HepG2 (cell line): ENCODE measurements around the gene C1QL4. TPM values are rescaled to one million over a fixed set of nuclear protein-coding genes. Genes with fewer than 3 reads are reported as not detected.

ENCODE experiments used
- ATAC-seq: fragments of 200-7000 bp; cut with Tn5 transposase; 3 replicates; pipeline ENCODE4 v1.9.1; 2020; ENCODE audit warnings: mild to moderate bottlenecking, moderate library complexity
- BruUV-seq: library from RNA; stranded (reverse); fragments of 400-500 nt; replicated peaks from 2 replicates; lab custom pipeline; 2021; lab: Mats Ljungman, UMichigan
- CTCF ChIA-PET: fragments of 300-600 bp; formaldehyde crosslinking; extraction: SDS; loops from one replicate; lab custom pipeline; 2021; ENCODE audit warnings: low total read pairs, inconsistent platforms, low intra/inter-chr PET ratio; lab: Yijun Ruan, JAX
- POLR2A ChIA-PET: fragments of 350-600 bp; sonication (Branson Sonifier 250); formaldehyde crosslinking; loops from one replicate; lab custom pipeline; 2020; ENCODE audit warnings: antibody characterized with exemption, inconsistent platforms; lab: Yijun Ruan, JAX
- DNase-seq: peaks from one replicate; pipeline ENCODE4 v3.0.0-alpha.2; 2015; ENCODE audit warnings: low spot score
- FAIRE-seq: peaks from 3 replicates; lab custom pipeline; 2011; peaks lifted over from hg19 to GRCh38; lab: Jason Lieb, UNC
- H2AFZ ChIP-seq: one replicate; pipeline ENCODE4 v1.6.1; 2011; ENCODE audit warnings: low read length, inconsistent platforms
- H3K27ac ChIP-seq: fragments of 300-600 bp; 3 replicates; pipeline ENCODE4 v1.8.0; 2011; ENCODE audit warnings: mixed run types, mild to moderate bottlenecking, mixed read lengths, low read length, inconsistent platforms; ENCODE audit not compliant: insufficient read depth; ENCODE audit errors: extremely low read length
- H3K27me3 ChIP-seq, 2 experiments: fragments of 200-600 bp in 1 of 2; 2 replicates in 1 of 2; 3 replicates in 1 of 2; pipeline versions ENCODE4 v1.6.0 to v1.8.0; 2011; ENCODE audit warnings: low read length in 2 of 2, mild to moderate bottlenecking in 2 of 2, moderate library complexity in 2 of 2, inconsistent platforms in 1 of 2; ENCODE audit not compliant: insufficient read depth in 2 of 2, control insufficient read depth in 1 of 2
- H3K36me3 ChIP-seq, 2 experiments: fragments of 200-600 bp in 1 of 2; replicated peaks in 1 of 2; 2 replicates in 1 of 2; 3 replicates in 1 of 2; pipeline versions ENCODE4 v1.5.1 to v1.8.0; 2011; ENCODE audit warnings: low read length in 2 of 2, inconsistent platforms in 1 of 2; ENCODE audit not compliant: insufficient read depth in 2 of 2, control insufficient read depth in 1 of 2
- H3K4me1 ChIP-seq: 2 replicates; pipeline ENCODE4 v1.5.1; 2012; ENCODE audit warnings: low read length, inconsistent platforms; ENCODE audit not compliant: insufficient read depth
- H3K4me2 ChIP-seq: 2 replicates; pipeline ENCODE4 v1.6.0; 2011; ENCODE audit warnings: low read depth, low read length, inconsistent platforms
- H3K4me3 ChIP-seq, 3 experiments: fragments of 200-600 bp in 1 of 3; sonication (generic), shearing (Covaris generic) in 1 of 3; replicated peaks in 1 of 3; 2 replicates each; pipeline ENCODE4 v1.5.1; 2011 to 2016; ENCODE audit warnings: low read length in 3 of 3, inconsistent platforms in 2 of 3, low read depth in 2 of 3, mild to moderate bottlenecking in 2 of 3, control low read depth in 1 of 3, mixed read lengths in 1 of 3; ENCODE audit not compliant: insufficient read depth in 1 of 3
- H3K79me2 ChIP-seq: one replicate; pipeline ENCODE4 v1.6.1; 2011; ENCODE audit warnings: low read length, inconsistent platforms; ENCODE audit not compliant: insufficient read depth
- H3K9ac ChIP-seq: 2 replicates; pipeline ENCODE4 v1.6.0; 2011; ENCODE audit warnings: mild to moderate bottlenecking, low read depth, low read length, inconsistent platforms; ENCODE audit not compliant: insufficient read depth
- H3K9me3 ChIP-seq: 2 replicates; pipeline ENCODE4 v1.5.1; 2012; ENCODE audit warnings: mild to moderate bottlenecking, low read length
- H4K20me1 ChIP-seq: 2 replicates; pipeline ENCODE4 v1.6.0; 2011; ENCODE audit warnings: inconsistent platforms, mild to moderate bottlenecking, low read length, moderate library complexity; ENCODE audit not compliant: insufficient read depth
- GLI4 ChIP-seq: sonication (generic); formaldehyde crosslinking; IDR thresholded peaks from 2 replicates; pipeline ENCODE4 v1.5.1; 2020; ENCODE audit warnings: missing genetic modification reagents, mild to moderate bottlenecking, moderate library complexity, borderline replicate concordance
- HHEX ChIP-seq: IDR thresholded peaks from 2 replicates; pipeline ENCODE4 v1.6.1; 2016; ENCODE audit warnings: control low read depth
- JUN ChIP-seq: sonication (generic); formaldehyde crosslinking; IDR thresholded peaks from 2 replicates; pipeline ENCODE4 v1.4.0; 2020; ENCODE audit warnings: mild to moderate bottlenecking, missing genetic modification reagents
- KAT7 ChIP-seq: IDR thresholded peaks from 2 replicates; pipeline ENCODE4 v1.6.1; 2018; ENCODE audit warnings: borderline replicate concordance, missing compliant biosample characterization
- KDM6A ChIP-seq: IDR thresholded peaks from 2 replicates; pipeline ENCODE4 v1.6.1; 2016; ENCODE audit warnings: low read depth
- KMT2A ChIP-seq: sonication (generic); formaldehyde crosslinking; IDR thresholded peaks from 2 replicates; pipeline ENCODE4 v1.4.0; 2020; ENCODE audit warnings: missing genetic modification reagents
- LCORL ChIP-seq, 2 experiments: fragments of 450-650 bp in 1 of 2; sonication (generic) in 1 of 2; formaldehyde crosslinking in 1 of 2; IDR thresholded peaks; 2 replicates each; pipeline versions ENCODE4 v1.5.0 to v1.6.1; 2017 to 2020; ENCODE audit warnings: antibody characterized with exemption in 1 of 2, missing genetic modification reagents in 1 of 2
- TOPORS ChIP-seq: sonication (generic); formaldehyde crosslinking; IDR thresholded peaks from 2 replicates; pipeline ENCODE4 v1.8.0; 2023; ENCODE audit warnings: mild to moderate bottlenecking, missing genetic modification reagents
- ZNF253 ChIP-seq: sonication (generic); formaldehyde crosslinking; IDR thresholded peaks from 2 replicates; pipeline ENCODE4 v1.8.0; 2022; ENCODE audit warnings: mild to moderate bottlenecking, missing genetic modification reagents, borderline replicate concordance
- ZNF549 ChIP-seq: sonication (generic); formaldehyde crosslinking; IDR thresholded peaks from 2 replicates; pipeline ENCODE4 v1.5.0; 2020; ENCODE audit warnings: missing genetic modification reagents
- ZNF670 ChIP-seq: sonication (generic); formaldehyde crosslinking; IDR thresholded peaks from 2 replicates; pipeline ENCODE4 v1.8.0; 2022; ENCODE audit warnings: mild to moderate bottlenecking, missing genetic modification reagents, borderline replicate concordance
- WGBS: methylation state at CpG from one replicate; pipeline ENCODE4 v1.1.6; 2017; ENCODE audit warnings: low lambda C conversion rate; 5-methylcytosine and 5-hydroxymethylcytosine counted together
- in situ Hi-C: cut with HindIII; loops from 2 replicates; pipeline ENCODE4 v1.10.0; 2017; ENCODE audit warnings: low pct_unique_long_range_greater_than_20kb; ENCODE audit not compliant: extremely low pct_ligation_motif_present
- intact Hi-C: fragments of 100-400 bp; cut with micrococcal nuclease; formaldehyde crosslinking; loops from one replicate; pipeline ENCODE4 v1.10.0; 2022; ENCODE audit not compliant: unreplicated experiment
- polyA plus RNA-seq, 8 experiments: library from polyadenylated mRNA; depleted of rRNA in 3 of 8; stranded (reverse) in 7 of 8; unstranded in 1 of 8; fragments of >200 nt; fragmentation: Illumina TruSeq in 4 of 8; extraction: Trizol in 4 of 8; gene quantifications; 2 replicates each; pipeline versions ENCODE4 v1.2.1 to v1.2.3, GENCODE V29; 2011 to 2016; ENCODE audit warnings: low read depth in 4 of 8, missing spikeins in 1 of 8, mixed read lengths in 1 of 8; ENCODE audit not compliant: insufficient read depth in 1 of 8
- total RNA-seq, 5 experiments: library from RNA; depleted of rRNA; stranded (reverse); fragments of >200 nt; fragmentation: Illumina TruSeq; extraction: Trizol; gene quantifications; 2 replicates each; pipeline ENCODE4 v1.2.3, GENCODE V29; 2016; ENCODE audit warnings: low read depth in 1 of 5
- TF ChIP-seq, protein P1 (sequence below): sonication (generic); formaldehyde crosslinking; IDR thresholded peaks from 2 replicates; pipeline ENCODE4 v1.5.0; 2020; ENCODE audit warnings: missing genetic modification reagents
- TF ChIP-seq, protein P2 (sequence below): sonication (generic); formaldehyde crosslinking; IDR thresholded peaks from 2 replicates; pipeline ENCODE4 v1.9.0; 2021; ENCODE audit warnings: missing genetic modification reagents, borderline replicate concordance

C1QL4 gene
- total and polyA plus RNA-seq, 2 of the 13 experiments (the other 11 are each of a cell fraction or from before 2014, with no cell fraction given) = 0.03 TPM; not detected in 1

DNA sequence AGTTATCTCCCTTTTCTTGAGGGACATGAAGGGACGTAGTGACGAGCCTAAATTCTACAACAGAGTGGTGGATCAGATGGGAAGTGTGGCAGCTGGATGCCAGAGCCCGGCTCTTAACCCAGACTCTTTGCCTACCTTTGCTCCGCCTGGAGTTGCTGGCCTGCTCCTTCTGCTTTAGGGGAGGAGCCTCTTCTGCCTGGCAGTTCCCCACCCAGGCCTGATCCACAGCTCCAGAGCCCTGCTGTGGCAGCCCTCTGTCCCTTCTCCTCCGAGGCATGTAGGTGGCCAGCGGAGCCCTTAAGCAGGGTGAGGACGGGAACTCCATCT, 44.3 kb downstream of the C1QL4 start (continued):
- TF ChIP-seq, protein P1, sequence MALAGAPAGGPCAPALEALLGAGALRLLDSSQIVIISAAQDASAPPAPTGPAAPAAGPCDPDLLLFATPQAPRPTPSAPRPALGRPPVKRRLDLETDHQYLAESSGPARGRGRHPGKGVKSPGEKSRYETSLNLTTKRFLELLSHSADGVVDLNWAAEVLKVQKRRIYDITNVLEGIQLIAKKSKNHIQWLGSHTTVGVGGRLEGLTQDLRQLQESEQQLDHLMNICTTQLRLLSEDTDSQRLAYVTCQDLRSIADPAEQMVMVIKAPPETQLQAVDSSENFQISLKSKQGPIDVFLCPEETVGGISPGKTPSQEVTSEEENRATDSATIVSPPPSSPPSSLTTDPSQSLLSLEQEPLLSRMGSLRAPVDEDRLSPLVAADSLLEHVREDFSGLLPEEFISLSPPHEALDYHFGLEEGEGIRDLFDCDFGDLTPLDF = no peak
- TF ChIP-seq KAT7 (CRISPR knock-in tag) (no peak), KMT2A (no peak), ZNF253 (CRISPR knock-in tag) (no peak)

DNA sequence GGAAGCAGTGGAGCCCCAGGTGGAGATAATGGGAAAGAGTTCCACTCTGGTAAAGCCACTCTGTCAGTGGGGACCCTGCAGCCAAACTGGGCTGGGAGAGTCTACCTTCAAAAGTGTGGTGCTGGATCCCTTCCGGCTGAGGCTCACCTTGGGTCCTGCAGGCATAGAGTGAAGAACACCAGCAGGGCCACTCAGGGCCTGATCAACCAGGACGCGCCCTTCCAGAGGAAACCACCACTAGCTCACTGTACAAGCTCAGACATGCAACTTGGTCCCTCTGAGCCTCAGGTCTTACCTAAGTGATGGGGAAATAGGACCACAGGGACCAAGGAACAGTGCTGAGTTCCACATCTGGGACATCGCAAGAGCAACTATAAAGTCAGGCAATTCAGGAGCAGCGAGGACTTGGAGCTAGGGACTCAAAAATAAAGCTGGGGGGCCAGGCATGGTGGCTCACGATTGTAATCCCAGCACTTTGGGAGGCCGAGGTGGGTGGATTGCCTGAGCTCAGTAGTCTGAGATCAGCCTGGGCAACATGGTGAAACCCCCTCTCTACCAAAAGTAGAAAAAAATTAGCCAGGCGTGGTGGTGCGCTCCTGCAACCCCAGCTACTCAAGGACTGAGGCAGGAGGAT, 47.9 kb downstream of the C1QL4 start:
- POLR2A ChIA-PET = interaction anchor here (1.0 to 1.4 kb wide), 3 partner anchors 23 to 58 kb away, joined by 3 to 4 read pairs (median 4); partner anchors contain the start of gene TROAP

More for the DNA sequence above, 47.9 kb downstream of the C1QL4 start:
- no peak overlapping the region for H3K4me3 ChIP-seq
- H3K36me3 ChIP-seq = no peaks in the 10 kb centered on the region
- no peaks in the 10 kb centered on the region for H4K20me1 ChIP-seq
- H3K27me3 ChIP-seq = peaks cover 1 to 48% of the 10 kb centered on the region in 2 experiments
- no peak for FAIRE-seq
- H3K4me1 ChIP-seq = peaks cover 18% of the 10 kb centered on the region
- intact Hi-C loops (loop anchor here (2.0 kb wide), 2 partner anchors 54 to 226 kb away; no protein-coding TSS in a partner anchor), in situ Hi-C loops (loop anchor here (10.0 kb wide), 1 partner anchor 56 kb away; the partner anchor contains the start of gene DNAJC22)
- no peak overlapping the region for H3K4me2 ChIP-seq
- BruUV-seq = no TSS peak
- no peak overlapping the region for H2AFZ ChIP-seq
- no peak overlapping the region for H3K9ac ChIP-seq
- no peaks in the 10 kb centered on the region for H3K79me2 ChIP-seq
- CTCF ChIA-PET = interaction anchor here (1.2 to 2.6 kb wide), 5 partner anchors 7 to 59 kb away, joined by 3 to 16 read pairs (median 4); partner anchors contain the start of gene C1QL4
- 18% methylated on average over 6 of the region's 9 CpGs for WGBS
- no peak for DNase-seq
- ATAC-seq = no peak
- no peaks in the 10 kb centered on the region for H3K9me3 ChIP-seq
- H3K27ac ChIP-seq = no peak overlapping the region
- TF ChIP-seq GLI4 (CRISPR knock-in tag) (no peak), ZNF670 (CRISPR knock-in tag) (no peak), HHEX (no peak), TOPORS (CRISPR knock-in tag) (no peak), KDM6A (CRISPR knock-in tag) (no peak), LCORL (IDR thresholded peaks at IDR 0.05) (no peak), LCORL (CRISPR knock-in tag; IDR thresholded peaks at IDR 0.05) (no peak), ZNF549 (CRISPR knock-in tag) (no peak), JUN (no peak)
- TF ChIP-seq, protein P2, sequence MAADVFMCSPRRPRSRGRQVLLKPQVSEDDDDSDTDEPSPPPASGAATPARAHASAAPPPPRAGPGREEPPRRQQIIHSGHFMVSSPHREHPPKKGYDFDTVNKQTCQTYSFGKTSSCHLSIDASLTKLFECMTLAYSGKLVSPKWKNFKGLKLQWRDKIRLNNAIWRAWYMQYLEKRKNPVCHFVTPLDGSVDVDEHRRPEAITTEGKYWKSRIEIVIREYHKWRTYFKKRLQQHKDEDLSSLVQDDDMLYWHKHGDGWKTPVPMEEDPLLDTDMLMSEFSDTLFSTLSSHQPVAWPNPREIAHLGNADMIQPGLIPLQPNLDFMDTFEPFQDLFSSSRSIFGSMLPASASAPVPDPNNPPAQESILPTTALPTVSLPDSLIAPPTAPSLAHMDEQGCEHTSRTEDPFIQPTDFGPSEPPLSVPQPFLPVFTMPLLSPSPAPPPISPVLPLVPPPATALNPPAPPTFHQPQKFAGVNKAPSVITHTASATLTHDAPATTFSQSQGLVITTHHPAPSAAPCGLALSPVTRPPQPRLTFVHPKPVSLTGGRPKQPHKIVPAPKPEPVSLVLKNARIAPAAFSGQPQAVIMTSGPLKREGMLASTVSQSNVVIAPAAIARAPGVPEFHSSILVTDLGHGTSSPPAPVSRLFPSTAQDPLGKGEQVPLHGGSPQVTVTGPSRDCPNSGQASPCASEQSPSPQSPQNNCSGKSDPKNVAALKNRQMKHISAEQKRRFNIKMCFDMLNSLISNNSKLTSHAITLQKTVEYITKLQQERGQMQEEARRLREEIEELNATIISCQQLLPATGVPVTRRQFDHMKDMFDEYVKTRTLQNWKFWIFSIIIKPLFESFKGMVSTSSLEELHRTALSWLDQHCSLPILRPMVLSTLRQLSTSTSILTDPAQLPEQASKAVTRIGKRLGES (CRISPR knock-in tag) = no peak
